NCI-H748 (cell line): ENCODE measurements around the gene PAIP2B.

Experiments
- DNase-seq: peaks from one replicate; lab custom pipeline; 2025; ENCODE audit not compliant: unreplicated experiment; lab: John Stamatoyannopoulos, UW

PAIP2B gene

DNA sequence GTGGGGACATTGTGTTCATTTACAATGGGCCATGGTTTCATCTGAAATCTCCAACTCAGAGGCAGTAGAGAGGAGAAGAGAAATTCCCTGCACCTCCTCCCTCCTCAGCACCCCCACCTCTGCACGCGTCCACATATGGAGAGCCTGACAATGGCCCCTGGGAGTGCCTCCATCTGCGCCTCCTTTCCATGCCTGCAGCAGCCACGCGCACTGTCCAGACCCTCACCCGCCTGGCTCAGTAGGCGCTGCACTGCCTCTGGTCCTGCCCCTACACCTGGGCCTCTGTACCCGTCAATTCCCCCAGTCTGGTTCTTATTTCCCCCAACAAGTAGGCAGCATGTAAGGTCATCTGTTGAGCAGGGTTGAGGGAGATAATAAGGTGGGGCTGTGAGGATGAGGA lies 72.6 kb downstream of the PAIP2B start:
- no peak for DNase-seq

- DNase-seq = no peak
Measured at GRCh38 chr2:71153585-71154224, 73.2 kb downstream of the PAIP2B start.

DNA sequence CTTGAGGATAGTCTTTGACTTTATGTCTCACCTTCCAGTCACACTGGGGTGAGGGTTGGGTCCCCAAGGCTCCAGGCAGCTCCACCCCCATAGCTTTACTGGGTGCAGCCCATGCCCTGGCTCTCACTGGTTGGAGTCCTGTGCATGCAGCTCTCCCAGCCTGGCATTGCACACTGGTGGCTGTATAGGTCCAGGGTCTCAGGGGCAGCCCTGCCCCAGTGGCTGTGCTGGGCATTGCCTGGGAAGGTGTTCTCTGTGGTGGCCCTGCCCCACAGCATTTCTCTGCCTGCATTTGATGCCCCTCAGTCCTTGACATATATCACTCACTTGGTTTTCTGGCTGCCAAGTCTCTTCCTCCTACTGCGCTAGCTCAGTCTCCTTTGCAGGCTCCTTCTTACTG lies 75.3 kb downstream of the PAIP2B start:
- DNase-seq = no peak

DNA sequence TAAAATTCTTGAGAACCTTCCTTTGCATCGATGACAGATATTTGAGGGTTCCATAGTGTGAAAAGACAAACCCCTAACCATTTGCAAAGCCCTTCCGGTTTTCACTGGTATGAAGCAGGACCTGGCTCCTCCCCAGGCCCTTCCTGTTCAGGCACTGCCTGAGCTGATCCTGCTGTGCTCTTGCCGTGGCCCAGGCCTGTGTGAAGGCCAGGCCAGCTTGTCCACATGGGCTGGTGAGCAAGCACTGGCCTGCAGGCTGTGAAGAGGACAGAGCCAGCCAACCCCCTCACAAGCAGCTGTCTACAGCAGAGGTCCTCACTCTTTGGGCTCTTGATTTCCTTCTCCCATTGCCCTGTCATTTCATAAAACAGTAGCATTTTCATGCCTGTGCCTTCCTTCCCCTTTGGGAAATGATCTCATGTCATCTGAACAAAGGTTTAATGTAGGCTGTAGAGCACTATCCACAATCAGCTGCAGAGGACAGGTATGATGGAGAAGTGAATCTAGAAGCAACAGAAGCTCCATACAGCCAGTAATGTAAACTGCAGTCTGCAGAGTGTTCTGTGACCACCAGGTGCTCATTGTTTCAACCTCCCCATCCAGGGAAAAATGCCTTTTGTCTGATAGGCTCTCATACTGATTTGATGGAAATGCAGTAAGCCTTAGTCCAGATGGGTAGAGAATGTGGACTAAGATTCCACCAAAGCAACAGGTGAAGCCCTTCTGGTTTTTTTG lies 76.7 kb downstream of the PAIP2B start:
- no peak for DNase-seq

DNA sequence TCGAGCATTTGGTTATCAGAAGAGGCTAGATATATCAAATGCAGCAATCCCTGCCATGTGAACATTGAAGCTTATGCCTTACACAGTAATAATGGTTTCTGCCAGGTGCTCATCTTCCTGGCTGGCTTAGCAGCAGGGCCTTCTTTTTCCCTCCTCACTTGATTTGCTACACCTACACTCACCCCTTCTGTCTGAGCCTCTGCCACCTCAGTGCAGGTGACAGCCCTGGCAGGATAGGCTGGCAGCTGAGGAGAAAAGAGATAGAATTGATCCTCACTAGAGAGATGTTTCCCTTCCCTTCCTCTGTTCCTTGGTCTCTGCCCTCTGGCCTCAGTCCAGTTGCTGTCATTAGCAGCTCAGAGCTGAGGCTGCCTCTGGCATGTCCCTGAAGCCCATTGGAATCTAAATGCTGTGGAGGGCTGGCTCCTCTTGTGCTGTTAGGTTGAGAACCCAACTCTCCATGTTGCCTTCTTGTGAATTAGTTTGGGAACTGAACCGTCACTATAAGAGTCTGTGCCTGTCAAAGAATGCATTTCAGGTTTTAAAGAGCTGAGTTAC lies 78.3 kb downstream of the PAIP2B start:
- no peak for DNase-seq

DNA sequence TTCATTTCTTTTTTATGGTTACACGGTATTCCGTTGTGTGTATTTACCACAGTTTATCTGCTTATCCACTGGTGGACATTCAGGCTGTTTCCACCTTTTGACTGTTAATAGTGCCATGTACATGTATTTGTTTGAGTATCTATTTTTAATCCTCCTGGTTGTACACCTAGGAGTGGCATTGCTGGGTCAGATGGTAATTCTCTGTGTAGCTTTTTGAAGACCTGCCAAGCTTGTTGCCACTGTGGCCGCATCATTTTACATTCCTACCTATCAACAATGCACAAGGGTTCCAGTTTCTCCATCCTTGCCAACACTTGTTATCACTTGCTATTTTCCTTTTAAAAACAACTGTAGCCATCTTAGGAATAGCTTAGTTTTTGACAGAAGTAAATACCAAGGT lies 83.1 kb downstream of the PAIP2B start:
- DNase-seq = no peak

GRCh38 chr2:71136174-71136573 lies 90.7 kb downstream of the PAIP2B start:
- no peak for DNase-seq

GRCh38 chr2:71133603-71134002 lies 93.3 kb downstream of the PAIP2B start:
- DNase-seq = no peak
